B cell (primary cell): ENCODE data around the gene BEND7. TPM values are rescaled to one million over a fixed set of nuclear protein-coding genes. Genes with fewer than 3 reads are reported as not detected.

ENCODE experiments used
- ATAC-seq: fragments of 200-7000 bp; cut with Tn5 transposase; one replicate; pipeline ENCODE4 v1.10.0; 2021; ENCODE audit warnings: low read depth, mild to moderate bottlenecking, moderate number of reproducible peaks, moderate library complexity
- CTCF ChIA-PET: fragments of 350-600 bp; sonication (Branson Sonifier 250); formaldehyde crosslinking; loops from one replicate; lab custom pipeline; 2021; ENCODE audit warnings: antibody characterized with exemption, inconsistent platforms; lab: Charles Lee
- POLR2A ChIA-PET: fragments of 350-600 bp; sonication (Branson Sonifier 250); formaldehyde crosslinking; loops from one replicate; lab custom pipeline; 2021; ENCODE audit warnings: antibody characterized with exemption; lab: Charles Lee
- DNase-seq: peaks from one replicate; pipeline ENCODE4 v3.0.0; 2013
- H2AFZ ChIP-seq: 2 replicates; pipeline ENCODE4 v1.6.1; 2012; ENCODE audit warnings: mild to moderate bottlenecking, low read depth, low read length; ENCODE audit not compliant: insufficient read depth, poor library complexity, severe bottlenecking
- H3K27ac ChIP-seq, 2 donors: 1 replicate in 1 of 2; 2 replicates in 1 of 2; pipeline ENCODE4 v1.5.1; 2012 to 2013; ENCODE audit warnings: low read length in 2 of 2, mild to moderate bottlenecking in 2 of 2, moderate library complexity in 1 of 2
- H3K27me3 ChIP-seq, 4 experiments: fragments of 200-600 bp in 1 of 4; sonication (generic) in 1 of 4; replicated peaks in 1 of 4; 1 replicate in 2 of 4; 2 replicates in 2 of 4; pipeline versions ENCODE4 v1.6.1 to v1.7.0; 2013 to 2016; ENCODE audit warnings: low read length in 3 of 4, mild to moderate bottlenecking in 2 of 4, mixed read lengths in 1 of 4, moderate library complexity in 1 of 4; ENCODE audit not compliant: insufficient read depth in 4 of 4, control insufficient read depth in 3 of 4; ENCODE audit errors: control extremely low read depth in 1 of 4
- H3K36me3 ChIP-seq, 2 experiments: replicated peaks in 1 of 2; 1 replicate in 1 of 2; 2 replicates in 1 of 2; pipeline versions ENCODE4 v1.6.1 to v1.7.1; 2013; ENCODE audit warnings: low read length in 1 of 2; ENCODE audit not compliant: insufficient read depth in 2 of 2, control insufficient read depth in 1 of 2; ENCODE audit errors: control extremely low read depth in 1 of 2, extremely low read depth in 1 of 2
- H3K4me1 ChIP-seq, 2 donors: fragments of 200-600 bp in 1 of 2; sonication (generic) in 1 of 2; 1 replicate in 1 of 2; 2 replicates in 1 of 2; pipeline versions ENCODE4 v1.5.1 to v1.6.1; 2013 to 2017; ENCODE audit warnings: low read length in 2 of 2; ENCODE audit not compliant: control insufficient read depth in 2 of 2, insufficient read depth in 2 of 2
- H3K4me2 ChIP-seq: replicated peaks from 2 replicates; pipeline ENCODE3; 2012; ENCODE audit warnings: mild to moderate bottlenecking, low read depth, low read length; ENCODE audit not compliant: poor library complexity, severe bottlenecking
- H3K4me3 ChIP-seq, 5 experiments: fragments of 200-600 bp in 1 of 5; sonication (generic) in 1 of 5; 1 replicate in 3 of 5; 2 replicates in 2 of 5; pipeline versions ENCODE4 v1.5.1 to v1.7.0; 2011 to 2016; ENCODE audit warnings: low read length in 4 of 5, mild to moderate bottlenecking in 4 of 5, low read depth in 2 of 5, control low read depth in 1 of 5, moderate library complexity in 1 of 5; ENCODE audit not compliant: insufficient read depth in 1 of 5; ENCODE audit errors: control extremely low read depth in 1 of 5, extremely low read depth in 1 of 5
- H3K79me2 ChIP-seq: fragments of 200-600 bp; sonication (generic); one replicate; pipeline ENCODE4 v1.6.0; 2016; ENCODE audit warnings: low read length; ENCODE audit not compliant: control insufficient read depth, insufficient read depth
- H3K9ac ChIP-seq: fragments of 200-600 bp; sonication (generic); 2 replicates; pipeline ENCODE4 v1.6.1; 2017; ENCODE audit warnings: mild to moderate bottlenecking, low read length, moderate library complexity
- H3K9me3 ChIP-seq, 3 donors: one replicate each; pipeline versions ENCODE4 v1.6.1 to v1.7.1; 2013; ENCODE audit warnings: low read length in 2 of 3; ENCODE audit not compliant: control insufficient read depth in 2 of 3, insufficient read depth in 1 of 3; ENCODE audit errors: control extremely low read depth in 1 of 3
- H4K20me1 ChIP-seq: 2 replicates; pipeline ENCODE4 v1.6.0; 2012; ENCODE audit warnings: mild to moderate bottlenecking, low read length; ENCODE audit not compliant: insufficient read depth, control insufficient read depth, poor library complexity, severe bottlenecking
- H3K27ac Mint-ChIP-seq: one replicate; pipeline ENCODE4 v1.8.0; 2021; ENCODE audit warnings: mixed read lengths
- H3K27me3 Mint-ChIP-seq: one replicate; pipeline ENCODE4 v1.8.0; 2021; ENCODE audit warnings: mixed read lengths
- H3K4me1 Mint-ChIP-seq: one replicate; pipeline ENCODE4 v1.8.0; 2021; ENCODE audit warnings: mixed read lengths
- H3K4me3 Mint-ChIP-seq: one replicate; pipeline ENCODE4 v1.8.0; 2021; ENCODE audit warnings: mixed read lengths
- H3K9me3 Mint-ChIP-seq: one replicate; pipeline ENCODE4 v1.8.0; 2022; ENCODE audit warnings: mixed read lengths; ENCODE audit not compliant: insufficient read depth
- CTCF ChIP-seq: fragments of 200-600 bp; IDR thresholded peaks from one replicate; pipeline ENCODE4 v1.8.0; 2022; ENCODE audit warnings: antibody characterized with exemption, mild to moderate bottlenecking
- EZH2 ChIP-seq: IDR thresholded peaks from 2 replicates; pipeline ENCODE4 v1.6.1; 2012; ENCODE audit warnings: borderline replicate concordance, low read depth, mild to moderate bottlenecking, moderate library complexity, low read length; ENCODE audit not compliant: insufficient read depth, poor library complexity, severe bottlenecking
- WGBS: methylation state at CpG from one replicate; pipeline ENCODE4 v1.1.5; 2013; ENCODE audit warnings: missing lambda C conversion rate; ENCODE audit not compliant: insufficient coverage; 5-methylcytosine and 5-hydroxymethylcytosine counted together
- intact Hi-C: fragments of 100-400 bp; cut with micrococcal nuclease; formaldehyde crosslinking; loops from one replicate; pipeline ENCODE4 v1.10.0; 2022
- polyA plus RNA-seq: library from polyadenylated mRNA; depleted of rRNA; stranded (reverse); fragments of >200 nt; gene quantifications from 2 replicates; pipeline ENCODE4 v1.2.3, GENCODE V29; 2012
- total RNA-seq, 2 donors: library from RNA; stranded (reverse); fragments of 120-200 nt in 1 of 2; gene quantifications; 1 replicate in 1 of 2; 2 replicates in 1 of 2; pipeline versions ENCODE4 v1.2.3 to v1.2.4, GENCODE V29; 2013 to 2022

The BEND7 gene
- total and polyA plus RNA-seq, 2 donors (not counting 1 experiment from before 2014, with no cell fraction given), result 0.10 TPM; not detected in 1

- peak overlapping the region; percentile 73 for H2AFZ ChIP-seq
- H3K4me2 ChIP-seq, result peak overlapping the region; percentile 87
- ChIA-PET POLR2A (no interaction called here), CTCF (interaction anchor here (0.6 to 2.5 kb wide), 17 partner anchors 10 to 1084 kb away, joined by 3 to 68 read pairs (median 4); partner anchors contain the start of genes MCM10 and SEPHS1)
- peak overlapping the region in 4 of 5 experiments; percentile 26 to 58 (median 42) for H3K4me3 ChIP-seq
- DNase-seq (no peak), ATAC-seq (no peak)
- H3K4me1 ChIP-seq, result peaks cover 13 to 15% of the 10 kb centered on the region in 2 donors
- H3K27me3 ChIP-seq, result peaks cover 0 to 33% (median 27%) of the 10 kb centered on the region in 4 experiments
- WGBS, result 18% methylated on average over 23 of the region's 29 CpGs
- peak overlapping the region; percentile 50 for H3K9ac ChIP-seq
- intact Hi-C loops, result loop anchor here (1.0 to 5.0 kb wide), 3 partner anchors 44 to 338 kb away; partner anchors contain the start of gene MCM10
- no peak overlapping the region for H3K27ac ChIP-seq
- Mint-ChIP-seq H3K27ac (peak overlapping the region; percentile 46), H3K4me3 (peak overlapping the region; percentile 65), H3K4me1 (peaks cover 14% of the 10 kb centered on the region), H3K27me3 (peaks cover 46% of the 10 kb centered on the region), H3K9me3 (no peaks in the 10 kb centered on the region)
- no peaks in the 10 kb centered on the region for H3K36me3 ChIP-seq
- no peaks in the 10 kb centered on the region for H4K20me1 ChIP-seq
- no peaks in the 10 kb centered on the region for H3K79me2 ChIP-seq
- H3K9me3 ChIP-seq, result peaks cover 0 to 8% (median 0%) of the 10 kb centered on the region in 3 donors
- no peak for TF ChIP-seq EZH2
- TF ChIP-seq CTCF, result no peak
Observed at GRCh38 chr10:13439313-13440184, 89.3 kb downstream of the BEND7 start.
